ENCODE measurements around the gene PDE6B.

PDE6B gene

GRCh38 chr4:708631-708933, 83.2 kb downstream of the PDE6B start:
- no peak for DNase-seq

GRCh38 chr4:709348-709747, 84.0 kb downstream of the PDE6B start:
- no peak for DNase-seq

GRCh38 chr4:710116-710515, 84.7 kb downstream of the PDE6B start:
- DNase-seq: no peak

- no peak for DNase-seq
Measured at GRCh38 chr4:710916-711315, 85.5 kb downstream of the PDE6B start.

GRCh38 chr4:712093-712492, 86.7 kb downstream of the PDE6B start:
- DNase-seq: no peak

GRCh38 chr4:712916-713632, 87.7 kb downstream of the PDE6B start:
- no peak for DNase-seq

- DNase-seq: no peak
Measured at GRCh38 chr4:714087-714486, 88.7 kb downstream of the PDE6B start.

- no peak for DNase-seq
Measured at GRCh38 chr4:717601-718320, 92.4 kb downstream of the PDE6B start.

- no peak for DNase-seq
Measured at GRCh38 chr4:718460-718859, 93.1 kb downstream of the PDE6B start.
